Adrenal gland (tissue), 12 donors: ENCODE data around the gene QSOX2. TPM values are rescaled to one million over a fixed set of nuclear protein-coding genes. Genes with fewer than 3 reads are reported as not detected.

Experiments used
- DNase-seq, 7 donors: peaks; one replicate each; pipeline ENCODE4 v3.0.0-alpha.2; 2019 to 2020
- H3K27ac ChIP-seq, 5 donors: fragments of 200-600 bp; sonication (generic) in 4 of 5; 1 replicate in 3 of 5; 2 replicates in 2 of 5; pipeline versions ENCODE4 v1.5.1 to v1.8.0; 2016 to 2020; ENCODE audit warnings: mild to moderate bottlenecking in 1 of 5
- H3K27me3 ChIP-seq: fragments of 200-600 bp; 2 replicates; pipeline ENCODE4 v1.8.0; 2021
- H3K36me3 ChIP-seq, 2 donors: fragments of 200-600 bp; replicated peaks in 1 of 2; 1 replicate in 1 of 2; 2 replicates in 1 of 2; pipeline versions ENCODE4 v1.5.1 to v1.8.0; 2018 to 2022
- H3K4me1 ChIP-seq, 2 donors: fragments of 200-600 bp; replicated peaks in 1 of 2; 1 replicate in 1 of 2; 2 replicates in 1 of 2; pipeline versions ENCODE4 v1.5.1 to v1.8.0; 2018 to 2021
- H3K4me3 ChIP-seq, 4 donors: fragments of 200-600 bp; sonication (generic) in 3 of 4; one replicate each; pipeline ENCODE4 v1.5.1; 2016 to 2018
- H3K9me3 ChIP-seq, 3 donors: fragments of 200-600 bp; sonication (generic) in 1 of 3; replicated peaks in 1 of 3; 1 replicate in 2 of 3; 2 replicates in 1 of 3; pipeline versions ENCODE4 v1.5.1 to v1.8.0; 2016 to 2021
- CTCF ChIP-seq, 6 experiments: fragments of 450-650 bp in 4 of 6; fragments of 200-600 bp in 2 of 6; sonication (generic) in 1 of 6; IDR thresholded peaks; 1 replicate in 5 of 6; 2 replicates in 1 of 6; pipeline versions ENCODE4 v1.5.1 to v1.8.0; 2016 to 2021; ENCODE audit warnings: antibody characterized with exemption in 6 of 6, mild to moderate bottlenecking in 2 of 6, moderate library complexity in 1 of 6
- POLR2A ChIP-seq, 2 donors: fragments of 450-650 bp; IDR thresholded peaks; one replicate each; pipeline ENCODE4 v1.6.1; 2017; ENCODE audit warnings: antibody characterized with exemption in 2 of 2, mild to moderate bottlenecking in 2 of 2, moderate library complexity in 1 of 2
- WGBS, 4 donors: extraction: QIAGEN DNeasy Blood & Tissue Kit in 2 of 4; methylation state at CpG; one replicate each; pipeline versions ENCODE4 v1.1.5 to v1.1.7; 2013 to 2017; 5-methylcytosine and 5-hydroxymethylcytosine counted together
- intact Hi-C, 2 donors: fragments of 100-400 bp; cut with DNase I; formaldehyde crosslinking; loops; one replicate each; pipeline versions ENCODE4 v1.14.1 to v1.15.0; 2022 to 2023
- polyA plus RNA-seq, 3 donors: library from polyadenylated mRNA; stranded (reverse); fragments of 200-250 nt in 2 of 3; fragments of 350-450 nt in 1 of 3; fragmentation: Illumina TruSeq in 1 of 3; extraction: RNeasy Lipid Tissue Mini Kit (QIAGEN cat#74804) in 1 of 3; gene quantifications; one replicate each; pipeline ENCODE4 v1.2.3, GENCODE V29; 2013 to 2014
- total RNA-seq, 9 donors: library from RNA; depleted of rRNA in 4 of 9; stranded (reverse); fragments of >200 nt in 4 of 9; fragments of 120-200 nt in 1 of 9; fragmentation: NEBNext Ultra II Directional in 1 of 9; extraction: Animal tissue kit (Norgen Biotek cat#: 25700) in 1 of 9; gene quantifications; one replicate each; pipeline versions ENCODE4 v1.1.0 to v1.2.4, GENCODE V29; 2013 to 2023
- donor health status: healthy with polysubstance abuse.
- donor health status: Bipolar disorder and iron deficiency.
- donor health status: DM: yes; HTN: yes; CAD: no.
- donor health status: DM: no; HTN: no; CAD: no.
- donor health status: DM: no; HTN: no; CAD: no.
- donor health status: DM: yes; HTN: yes; CAD: no.

QSOX2 gene
- total and polyA plus RNA-seq, 12 donors: 6.4 to 14.3 (median 9.3) TPM

GRCh38 chr9:136209786-136210185 is 35.8 kb downstream of the QSOX2 start:
- DNase-seq: no peak
- Histone ChIP-seq H3K9me3 (peaks cover 0 to 6% (median 0%) of the 10 kb centered on the region in 3 donors), H3K27ac (no peak overlapping the region), H3K36me3 (peaks cover 0 to 2% of the 10 kb centered on the region in 2 donors), H3K27me3 (peaks cover 5% of the 10 kb centered on the region), H3K4me1 (no peaks in the 10 kb centered on the region), H3K4me3 (no peak overlapping the region)
- intact Hi-C loops: no loop called here
- no peak for TF ChIP-seq POLR2A (IDR thresholded peaks at IDR 0.05)
- no peak for TF ChIP-seq CTCF (IDR thresholded peaks at IDR 0.05)
- 80 to 87% (median 84%) methylated on average over 11 to 17 of the region's 17 CpGs for whole genome bisulfite sequencing, 4 donors

GRCh38 chr9:136209232-136209631 is 36.4 kb downstream of the QSOX2 start:
- Histone ChIP-seq H3K27ac (no peak overlapping the region), H3K27me3 (peaks cover 10% of the 10 kb centered on the region), H3K4me3 (no peak overlapping the region), H3K9me3 (peaks cover 0 to 6% (median 0%) of the 10 kb centered on the region in 3 donors), H3K36me3 (no peaks in the 10 kb centered on the region), H3K4me1 (no peaks in the 10 kb centered on the region)
- TF ChIP-seq POLR2A (IDR thresholded peaks at IDR 0.05): no peak
- no peak for TF ChIP-seq CTCF (IDR thresholded peaks at IDR 0.05)
- no peak for DNase-seq
- 93 to 98% (median 95%) methylated on average over 12 to 17 of the region's 17 CpGs for WGBS, 4 donors
- intact Hi-C loops: no loop called here

- no peaks in the 10 kb centered on the region for H3K36me3 ChIP-seq
- H3K27ac ChIP-seq: no peak overlapping the region
- no peaks in the 10 kb centered on the region for H3K4me1 ChIP-seq
- intact Hi-C loops: no loop called here
- H3K27me3 ChIP-seq: peaks cover 16% of the 10 kb centered on the region
- no peak for DNase-seq
- no peak overlapping the region for H3K4me3 ChIP-seq
- no peak for TF ChIP-seq POLR2A (IDR thresholded peaks at IDR 0.05)
- no peak for TF ChIP-seq CTCF (IDR thresholded peaks at IDR 0.05)
- H3K9me3 ChIP-seq: peaks cover 0 to 2% (median 0%) of the 10 kb centered on the region in 3 donors
- WGBS, 4 donors: 88 to 93% (median 93%) methylated on average over 12 to 17 of the region's 17 CpGs
Measured at GRCh38 chr9:136208675-136209074, 36.9 kb downstream of the QSOX2 start.

GRCh38 chr9:136207616-136208015 is 38.0 kb downstream of the QSOX2 start:
- 89 to 94% (median 92%) methylated on average over 7 to 9 of the region's 9 CpGs for WGBS, 4 donors
- DNase-seq: no peak
- no peak for TF ChIP-seq POLR2A (IDR thresholded peaks at IDR 0.05)
- TF ChIP-seq CTCF (IDR thresholded peaks at IDR 0.05): no peak
- no peak overlapping the region for H3K27ac ChIP-seq
- no peaks in the 10 kb centered on the region for H3K9me3 ChIP-seq
- H3K4me1 ChIP-seq: no peaks in the 10 kb centered on the region
- H3K4me3 ChIP-seq: no peak overlapping the region
- intact Hi-C loops: no loop called here
- peaks cover 27% of the 10 kb centered on the region for H3K27me3 ChIP-seq
- no peaks in the 10 kb centered on the region for H3K36me3 ChIP-seq
